ENCODE measurements around the gene EDNRB. TPM values are rescaled to one million over a fixed set of nuclear protein-coding genes. Genes with fewer than 3 reads are reported as not detected.
"Not testable (repeated sequence)": the region's sequence is repeated elsewhere in the genome, so short reads cannot be mapped to it uniquely, and the experiment has no call there.

EDNRB gene
- total RNA-seq, 1 experiment from 2014 or later = not detected

DNA sequence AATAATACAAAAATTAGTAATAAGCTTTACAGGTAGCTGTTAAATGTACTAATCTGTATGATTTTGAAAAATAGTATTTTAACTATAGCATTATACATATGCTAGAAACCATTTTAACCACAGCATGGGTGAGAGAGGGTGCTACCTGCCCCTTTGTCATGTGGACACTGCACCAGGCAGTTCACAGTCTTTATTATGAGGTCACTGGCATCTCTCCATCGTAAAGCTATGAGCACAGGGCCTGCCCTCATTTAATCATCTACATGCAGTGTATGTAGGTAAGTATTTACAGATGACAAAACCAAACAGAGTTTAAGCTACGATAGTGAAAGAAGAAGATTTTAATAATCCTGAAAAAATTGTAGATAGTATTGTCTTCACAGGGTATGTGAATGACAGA is 21.7 kb downstream of the EDNRB start:
- DNase-seq (ENCODE audit: low spot score) = no peak

DNA sequence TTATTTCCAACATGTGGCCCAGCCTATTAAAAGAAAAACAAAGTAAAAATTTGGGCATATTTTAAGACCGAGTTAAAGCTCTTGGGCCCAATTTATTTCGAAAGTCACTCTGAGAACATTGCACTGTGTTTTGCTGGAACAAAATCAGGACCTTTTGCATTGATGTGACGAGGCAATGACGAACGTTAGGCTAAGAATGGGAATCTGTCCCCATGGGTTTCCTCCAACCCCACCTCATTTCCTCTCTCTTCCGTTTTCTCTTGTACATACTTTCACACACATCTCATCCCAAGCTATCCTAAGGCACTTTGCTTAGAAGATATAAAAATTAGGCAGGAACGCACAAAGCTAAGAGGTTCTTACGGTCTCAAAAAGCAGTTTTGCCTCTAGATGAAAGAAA is 22.1 kb downstream of the EDNRB start:
- DNase-seq (ENCODE audit: low spot score) = no peak

DNA sequence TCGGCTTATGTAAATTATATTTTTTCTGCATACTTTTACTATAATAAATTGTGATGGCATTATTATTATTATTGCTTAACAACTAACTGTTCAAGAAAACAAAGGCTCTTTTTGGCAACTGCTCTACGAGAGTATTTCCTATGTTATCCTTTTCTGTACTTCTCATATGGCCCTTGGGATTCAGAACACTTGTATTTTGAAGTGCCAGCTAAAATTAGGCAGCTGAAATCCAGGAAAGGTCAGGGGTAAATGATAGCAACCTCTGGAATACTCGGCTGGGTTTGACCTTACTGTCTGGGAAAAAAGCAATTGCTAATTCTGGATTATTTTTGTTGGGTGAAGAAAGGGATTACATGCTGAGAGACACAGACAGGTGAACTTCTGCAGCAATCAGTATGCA is 23.9 kb downstream of the EDNRB start:
- DNase-seq (ENCODE audit: low spot score) = no peak

DNA sequence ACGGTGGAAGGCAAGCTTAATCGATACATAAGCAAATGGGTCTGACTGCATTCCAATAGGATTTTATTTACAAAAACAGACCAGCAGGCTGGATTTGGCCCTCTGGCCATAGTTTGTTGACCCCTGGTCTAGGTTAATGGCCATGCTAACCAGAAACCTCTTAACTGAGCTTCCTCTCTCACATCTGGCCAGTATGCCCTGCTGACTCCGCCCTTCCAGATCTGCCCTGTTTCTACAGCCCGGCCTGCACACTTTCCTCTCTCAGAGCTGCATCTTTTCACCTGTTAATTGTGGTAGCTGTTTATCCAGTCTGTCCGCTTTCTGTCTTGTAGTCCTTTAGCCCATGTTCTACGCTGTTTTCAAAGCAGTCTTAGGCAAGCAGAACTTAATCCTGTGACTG is 25.6 kb downstream of the EDNRB start:
- DNase-seq (ENCODE audit: low spot score) = no peak

DNA sequence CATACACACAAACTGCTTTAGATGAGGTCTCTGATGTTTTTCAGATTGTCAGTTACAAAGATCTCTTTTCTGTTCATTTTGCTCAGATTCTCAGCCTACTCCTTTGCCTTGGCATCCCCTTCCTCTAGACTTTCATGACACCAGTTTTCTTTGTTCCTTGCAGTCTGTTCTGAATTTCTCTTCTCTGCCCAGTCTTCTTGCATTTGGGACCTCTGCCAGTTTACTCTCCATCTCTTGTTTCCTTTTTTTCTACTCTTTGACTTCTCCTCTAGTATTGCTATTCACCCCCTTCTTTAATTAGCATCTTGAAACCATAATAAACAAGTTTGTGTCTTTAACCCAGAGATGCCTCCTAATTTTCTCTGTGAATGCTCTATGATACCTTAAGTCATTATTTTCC is 26.1 kb downstream of the EDNRB start:
- DNase-seq (ENCODE audit: low spot score) = no peak

DNA sequence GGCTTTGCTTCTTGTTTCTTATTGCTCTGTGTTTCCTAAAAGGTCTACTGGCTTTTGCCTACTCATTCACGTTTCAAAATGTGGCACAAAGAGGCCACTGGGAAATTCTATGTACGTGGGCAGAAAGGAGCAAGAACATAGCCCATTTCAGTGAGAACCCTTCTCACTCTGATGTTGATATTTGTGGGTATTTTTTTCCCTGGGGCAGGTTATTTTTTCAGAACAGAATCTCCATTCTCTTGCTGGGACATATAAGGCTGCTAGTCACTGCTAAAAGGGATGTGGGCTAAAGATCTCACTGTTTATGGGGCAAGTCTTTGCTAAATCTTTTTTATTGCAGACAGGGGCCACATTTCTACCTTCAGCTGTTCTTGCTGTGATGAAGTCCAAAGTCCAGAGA is 27.1 kb downstream of the EDNRB start:
- DNase-seq (ENCODE audit: low spot score) = no peak

DNA sequence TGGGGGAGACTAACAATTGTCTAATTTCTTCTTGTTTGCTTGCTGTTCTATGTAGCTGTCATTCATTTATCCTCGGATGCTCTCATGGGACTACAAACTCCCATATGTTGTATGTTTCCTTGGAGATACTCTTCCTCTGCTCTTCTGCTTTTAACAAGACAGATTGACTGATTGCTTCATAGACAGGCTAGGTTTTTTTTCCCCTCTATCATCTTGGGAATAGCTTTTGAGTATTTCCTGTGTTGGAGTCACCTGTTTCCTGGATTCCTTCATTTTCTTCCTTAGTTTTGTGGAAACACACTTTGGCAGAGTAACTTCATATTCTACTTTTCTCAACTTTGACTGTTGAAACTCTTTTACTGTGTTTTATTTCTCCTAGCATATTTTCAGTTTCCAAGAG is 27.6 kb downstream of the EDNRB start:
- DNase-seq (ENCODE audit: low spot score) = no peak

DNA sequence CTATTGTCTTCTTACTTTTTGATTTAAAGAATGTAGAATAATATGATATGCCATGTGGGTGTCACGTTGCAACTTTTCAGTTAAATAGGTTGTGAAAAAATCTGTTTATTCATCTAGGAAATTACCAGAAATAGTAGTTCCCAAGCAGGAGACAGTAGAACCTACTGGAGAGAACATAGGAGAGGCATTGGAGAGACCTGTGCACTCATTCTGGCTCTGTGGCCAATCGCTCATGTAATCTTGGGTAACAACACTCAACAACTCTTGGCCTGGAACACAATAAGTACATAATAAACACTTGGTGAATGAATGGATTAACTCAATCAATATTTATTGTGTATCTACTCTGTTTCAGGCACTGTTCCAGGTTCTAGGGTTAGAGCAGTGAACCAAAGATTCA is 35.3 kb downstream of the EDNRB start:
- DNase-seq (ENCODE audit: low spot score) = no peak

DNA sequence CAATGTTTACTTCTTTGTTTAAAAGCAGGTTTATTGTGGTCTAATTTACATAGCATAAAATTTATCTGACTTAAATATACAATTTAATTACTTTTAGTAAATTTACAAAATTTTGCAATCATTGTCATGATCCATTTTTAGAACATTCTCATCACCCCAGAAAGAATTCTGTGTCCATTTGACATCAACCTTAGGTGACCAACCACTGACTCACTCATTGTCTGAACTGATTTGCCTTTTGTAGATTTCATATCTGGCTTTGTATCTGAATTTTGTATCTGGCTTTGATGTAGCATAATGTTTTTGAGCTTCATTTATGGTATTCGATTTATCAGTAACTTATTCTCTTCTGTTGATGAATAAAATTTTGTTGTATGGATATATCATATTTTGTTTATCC is 40.4 kb downstream of the EDNRB start:
- DNase-seq (ENCODE audit: low spot score) = no peak

DNA sequence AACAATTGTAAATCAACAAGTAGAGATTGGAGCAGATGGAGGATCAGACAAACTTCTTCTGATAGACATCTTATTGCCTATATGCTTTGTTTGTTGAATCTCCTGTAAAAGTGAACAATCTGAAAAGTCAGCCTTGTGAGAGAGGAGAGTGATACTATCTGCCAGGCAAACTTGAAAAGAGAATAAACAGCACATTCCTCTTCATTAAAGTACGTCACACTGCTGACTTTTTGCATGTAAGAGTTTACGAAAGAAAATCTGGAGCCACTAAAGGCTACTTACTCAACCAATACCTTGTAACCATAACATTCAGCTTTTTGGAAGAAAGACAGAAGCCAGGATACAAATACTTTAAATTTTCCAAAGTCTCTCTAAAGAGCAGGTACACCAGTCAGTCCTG is 42.5 kb downstream of the EDNRB start:
- DNase-seq (ENCODE audit: low spot score) = no peak

DNA sequence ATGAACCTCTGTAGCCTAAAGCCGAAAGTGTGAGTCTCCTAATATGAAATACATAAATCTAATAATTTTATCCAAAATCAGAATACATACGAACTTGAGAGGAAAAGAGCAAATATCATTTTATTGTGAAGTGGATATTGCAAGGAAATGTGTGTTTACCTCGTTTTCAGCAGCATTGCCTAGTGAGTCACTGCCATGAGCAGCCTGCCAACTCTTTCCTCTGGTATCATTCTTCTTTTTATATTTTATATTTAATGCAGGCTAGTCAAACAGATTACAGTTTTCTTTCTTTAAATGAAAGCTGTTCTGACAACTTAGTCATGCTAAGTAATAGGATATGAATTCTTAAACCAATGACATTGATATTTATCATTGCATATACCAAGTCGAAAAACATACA is 44.2 kb downstream of the EDNRB start:
- DNase-seq (ENCODE audit: low spot score) = no peak

DNA sequence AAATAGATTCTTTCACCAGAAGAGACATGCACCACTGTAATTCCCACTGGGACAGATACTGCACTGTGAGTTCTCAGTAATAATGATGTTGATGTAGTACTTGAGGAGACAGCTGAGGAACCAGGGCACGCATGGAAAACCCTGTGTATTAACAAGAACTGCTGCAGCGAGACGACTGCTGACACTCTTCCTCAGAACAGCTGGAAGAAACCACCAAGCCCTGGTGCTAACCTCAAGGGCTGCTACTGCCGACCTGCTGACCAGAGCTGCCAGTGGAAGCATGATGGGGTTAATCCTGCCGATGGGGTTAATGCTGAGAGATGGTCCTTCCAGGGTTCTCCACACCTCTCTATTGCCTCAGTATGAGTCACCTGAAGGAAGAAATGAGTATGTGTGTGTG is 45.6 kb downstream of the EDNRB start:
- DNase-seq (ENCODE audit: low spot score) = no peak

DNA sequence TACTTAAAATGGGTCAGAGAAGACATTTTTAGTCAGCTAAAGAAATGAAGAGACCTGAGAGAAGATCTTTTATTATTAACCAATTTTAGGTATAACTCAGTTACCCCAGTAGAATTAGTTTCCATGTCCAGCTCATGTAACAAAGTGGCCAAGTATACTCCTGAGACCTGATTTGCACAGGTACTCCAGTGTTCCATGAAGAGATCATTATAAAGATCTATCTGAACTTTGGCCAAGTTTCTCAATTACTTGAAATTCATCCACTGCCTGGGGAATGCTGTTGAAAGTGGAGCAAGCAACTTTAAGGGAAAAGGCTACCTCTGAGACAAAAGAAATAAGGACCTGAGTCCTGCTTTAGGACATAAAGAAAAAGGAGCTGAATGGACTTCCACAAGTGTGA is 47.0 kb downstream of the EDNRB start:
- no peak for DNase-seq (ENCODE audit: low spot score)

DNA sequence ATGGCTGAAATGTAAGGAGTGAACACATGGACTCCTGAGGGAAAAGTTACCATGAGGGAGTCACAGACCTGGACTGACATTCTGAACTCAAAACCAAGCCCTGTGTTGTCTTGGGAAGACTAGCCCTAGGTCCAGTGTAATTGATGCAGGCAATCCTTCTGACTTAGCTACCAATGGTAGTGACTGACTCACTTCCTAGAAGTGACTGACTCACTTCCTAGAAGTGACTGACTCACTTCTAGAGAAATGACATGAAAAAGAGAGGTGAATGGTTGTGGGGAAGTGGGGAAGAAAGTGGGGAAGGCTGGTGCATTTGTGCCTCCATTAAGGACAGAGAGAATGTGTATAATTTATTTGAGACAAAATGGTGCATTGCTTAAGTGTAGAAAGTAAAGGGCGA is 49.9 kb downstream of the EDNRB start:
- DNase-seq (ENCODE audit: low spot score) = no peak

DNA sequence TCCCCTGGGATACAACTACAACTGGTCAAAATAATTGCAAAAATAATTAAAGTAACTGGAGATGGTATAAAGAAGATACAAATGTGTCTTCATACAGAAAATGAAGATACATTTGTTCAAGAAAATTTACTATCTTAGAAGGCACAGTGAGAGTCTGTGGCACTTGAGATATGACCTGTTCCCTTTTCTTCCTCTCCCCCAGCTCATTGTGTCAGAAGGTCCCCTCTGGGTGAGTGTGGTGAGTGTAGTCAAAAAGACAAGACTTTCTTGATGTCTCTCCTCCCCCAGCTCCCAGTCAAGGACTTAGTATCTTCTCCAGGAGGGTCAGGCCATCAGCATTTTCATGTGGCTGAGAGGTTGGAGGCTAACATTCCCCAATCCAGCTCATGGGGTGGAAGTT is 51.7 kb downstream of the EDNRB start:
- DNase-seq (ENCODE audit: low spot score) = no peak

DNA sequence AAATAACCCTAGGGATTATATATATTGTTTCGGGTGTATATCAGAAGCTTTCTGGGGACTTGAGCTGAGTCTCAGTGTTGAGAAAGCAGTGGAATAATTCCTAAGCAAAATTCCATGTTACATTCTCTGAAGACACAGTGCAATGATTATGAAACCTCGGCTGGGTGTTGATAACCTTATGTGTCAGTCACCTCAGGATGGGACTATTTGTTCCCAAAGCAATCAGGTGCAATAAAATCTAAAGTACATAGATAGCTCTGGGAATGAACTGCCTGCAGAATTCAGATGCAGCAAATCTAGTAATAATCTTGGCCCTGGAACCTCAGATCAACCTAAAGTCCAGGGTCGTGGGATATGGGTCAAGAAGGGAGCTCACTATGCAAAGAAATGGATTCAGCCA is 53.0 kb downstream of the EDNRB start:
- DNase-seq (ENCODE audit: low spot score) = no peak

DNA sequence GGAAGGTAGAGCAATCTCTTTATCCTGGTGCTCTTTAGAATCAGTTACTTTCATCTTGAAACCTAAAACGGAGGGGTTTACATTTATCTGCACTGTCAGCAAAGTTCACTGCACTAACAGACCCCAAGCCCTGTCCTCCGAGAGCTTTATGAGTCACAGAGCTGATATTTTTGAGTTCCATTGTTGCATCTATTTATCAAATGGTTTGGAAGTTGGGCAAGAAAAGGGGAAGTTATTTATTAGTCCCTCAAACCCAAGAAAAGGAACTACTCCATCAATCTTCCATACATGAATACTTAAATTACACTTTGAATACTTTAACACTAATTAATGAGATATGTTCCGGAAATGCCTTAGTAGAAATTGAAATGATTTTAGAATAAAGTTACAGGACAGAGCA is 55.5 kb downstream of the EDNRB start:
- DNase-seq (ENCODE audit: low spot score) = no peak

DNA sequence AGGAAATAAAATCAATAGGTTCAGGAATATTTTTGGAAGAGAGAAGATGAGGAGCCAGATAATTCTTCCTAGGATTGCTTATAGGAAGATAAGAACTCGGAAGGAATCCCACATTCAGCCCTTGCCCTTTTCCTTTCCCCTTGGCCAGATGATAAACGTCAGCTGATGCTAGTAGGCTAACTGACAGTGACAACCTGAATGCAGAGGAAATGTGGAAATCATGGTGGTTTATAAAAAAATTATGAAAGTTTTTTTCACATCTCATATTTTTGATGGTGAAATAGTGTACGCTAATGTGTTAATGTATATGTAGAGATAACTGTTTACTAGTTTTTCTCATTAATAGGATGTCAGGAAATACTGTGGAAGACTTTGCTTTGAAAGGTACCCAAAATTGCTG is 56.9 kb downstream of the EDNRB start:
- no peak for DNase-seq (ENCODE audit: low spot score)

DNA sequence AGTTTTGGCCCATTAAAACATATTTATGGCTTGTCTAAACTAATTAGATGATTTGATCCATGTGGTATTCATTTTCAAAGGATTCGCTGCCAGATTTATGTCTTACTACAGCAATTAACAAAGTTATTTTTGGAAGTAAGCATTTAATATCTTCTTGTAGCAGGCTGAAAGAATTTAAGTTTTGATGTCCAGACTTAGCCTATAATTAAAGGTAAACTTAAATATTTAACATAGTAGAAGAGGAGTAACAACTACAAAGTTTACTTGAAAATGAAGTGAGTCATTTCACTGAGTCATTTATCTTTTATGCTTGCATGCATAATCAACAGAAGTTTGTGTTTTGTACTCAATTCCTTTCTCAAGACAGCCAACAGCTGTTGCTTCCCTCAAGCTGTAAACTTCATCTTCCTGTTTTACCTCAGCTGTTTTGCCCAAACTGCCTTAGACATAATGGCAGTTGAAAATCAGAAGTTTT is 58.1 kb downstream of the EDNRB start:
- peak; percentile 35 for DNase-seq (ENCODE audit: low spot score)

DNA sequence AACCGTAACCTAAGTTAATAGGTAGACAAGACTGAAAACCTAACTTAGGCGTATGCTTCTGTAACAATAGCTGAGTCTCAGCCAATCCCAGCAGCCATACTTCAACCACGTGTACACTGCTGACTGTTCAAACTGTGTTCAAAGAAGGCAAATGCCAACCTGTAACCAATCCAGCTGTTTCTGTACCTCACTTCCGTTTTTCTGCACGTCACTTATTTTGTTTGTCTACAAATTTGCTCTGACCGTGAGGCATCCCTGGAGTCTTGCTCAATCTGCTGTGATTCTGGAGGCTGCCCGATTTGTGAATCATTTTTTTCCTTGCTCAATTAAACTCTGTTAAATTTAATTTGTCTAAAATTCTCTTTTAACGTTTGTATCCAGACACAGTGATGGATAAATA is 59.2 kb downstream of the EDNRB start:
- DNase-seq (ENCODE audit: low spot score) = peak; percentile 22

DNA sequence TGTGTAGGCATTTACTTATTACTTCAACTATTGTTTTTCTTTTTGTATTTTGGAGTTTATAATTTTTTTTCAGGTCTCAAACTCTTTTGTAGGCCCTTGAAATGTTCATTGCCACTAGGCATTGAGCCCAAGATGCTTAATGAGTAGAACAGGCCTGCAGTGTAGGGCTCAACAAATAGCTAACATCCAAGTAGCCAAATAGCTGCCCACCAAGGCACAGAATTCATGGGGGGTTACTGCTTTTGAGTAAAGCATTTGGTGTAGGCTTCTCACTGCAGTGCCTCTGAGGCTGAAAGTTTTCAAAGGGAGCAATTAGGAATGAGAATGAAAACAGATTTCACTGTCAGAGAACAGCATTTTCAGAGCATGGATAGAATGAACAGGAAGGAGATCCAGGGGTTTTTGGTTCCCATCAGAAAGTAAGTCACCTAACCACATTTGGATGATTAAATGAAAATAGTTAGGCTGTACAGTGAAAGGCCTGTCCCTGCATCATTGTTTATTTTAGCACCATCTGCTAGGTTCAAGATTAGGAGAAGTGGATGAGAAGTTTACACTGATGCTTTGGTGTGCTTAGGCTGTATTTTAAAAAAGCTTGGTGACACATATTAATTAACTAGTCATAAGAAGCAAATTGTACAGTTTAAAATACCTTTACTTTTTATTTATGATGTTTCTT is 61.0 kb downstream of the EDNRB start:
- DNase-seq (ENCODE audit: low spot score) = no peak

DNA sequence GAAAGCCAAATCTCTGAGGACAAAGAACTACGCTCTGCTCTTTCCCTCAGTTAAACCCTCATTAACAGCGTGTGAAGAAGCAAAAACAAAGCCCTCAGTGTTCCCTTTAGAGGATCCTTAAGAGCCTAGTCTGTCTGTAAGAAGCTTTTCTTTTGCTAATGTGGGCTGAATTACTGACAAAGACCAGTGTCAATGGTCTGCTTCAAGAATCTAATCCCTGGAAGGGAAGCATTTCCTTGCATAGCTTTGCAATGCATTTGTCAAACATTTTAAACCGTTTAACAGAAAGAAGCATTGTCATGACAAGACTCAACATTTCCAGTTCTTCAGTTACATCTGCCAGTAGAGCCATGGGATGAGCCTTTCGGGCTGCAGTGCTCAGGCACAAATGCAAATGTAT is 64.9 kb downstream of the EDNRB start:
- no peak for DNase-seq (ENCODE audit: low spot score)

DNA sequence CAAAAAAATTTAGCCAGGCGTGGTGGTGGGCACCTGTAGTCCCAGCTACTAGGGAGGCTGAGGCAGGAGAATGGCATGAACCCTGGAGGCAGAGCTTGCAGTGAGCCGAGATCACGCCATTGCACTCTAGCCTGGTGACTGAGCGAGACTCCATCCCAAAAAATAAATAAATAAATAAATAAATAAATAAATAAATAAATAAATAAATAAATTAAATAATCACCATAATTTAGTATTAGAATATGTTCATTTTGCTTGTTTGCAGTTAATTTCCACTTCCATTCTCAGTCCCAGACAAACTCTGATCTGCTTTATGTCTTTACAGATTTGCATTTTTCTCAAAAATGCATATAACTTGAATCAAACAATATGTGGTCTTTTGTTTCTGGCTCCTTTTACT is 70.6 kb downstream of the EDNRB start:
- not testable (repeated sequence) for DNase-seq (ENCODE audit: low spot score)

DNA sequence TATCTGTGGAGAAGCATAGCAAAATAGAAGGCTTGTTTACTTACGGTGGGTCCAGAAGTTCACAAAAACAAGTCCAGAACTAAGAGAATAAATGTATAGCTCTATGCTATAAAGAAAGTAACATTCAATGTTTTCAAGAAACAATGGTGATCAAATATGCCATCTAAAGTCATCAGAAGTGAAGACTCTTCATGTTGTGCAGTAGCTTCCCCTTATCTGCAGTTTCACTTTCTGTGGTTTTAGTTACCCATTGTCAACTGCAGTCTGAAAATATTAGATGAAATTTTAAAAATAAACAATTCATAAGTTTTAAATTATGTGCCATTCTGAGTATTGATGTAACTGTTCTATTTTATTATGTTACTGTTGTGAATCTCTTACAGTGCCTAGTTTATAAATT is 72.5 kb downstream of the EDNRB start:
- DNase-seq (ENCODE audit: low spot score) = no peak

Measured in A172 (cell line).